ENCODE results near the gene DTNB. TPM values are rescaled to one million over a fixed set of nuclear protein-coding genes. Genes with fewer than 3 reads are reported as not detected.
"Not testable (repeated sequence)": the region's sequence is repeated elsewhere in the genome, so short reads cannot be mapped to it uniquely, and the experiment has no call there.

Gene DTNB
- polyA plus RNA-seq, 5 donors: 25.2 to 29.9 (median 28.2) TPM

GRCh38 chr2:25632396-25632795, 41.0 kb downstream of the DTNB start:
- DNase-seq: no peak

GRCh38 chr2:25624635-25625034, 48.7 kb downstream of the DTNB start:
- DNase-seq: no peak

GRCh38 chr2:25623361-25623760, 50.0 kb downstream of the DTNB start:
- no peak for DNase-seq

- DNase-seq: no peak
Observed at GRCh38 chr2:25620711-25621110, 52.7 kb downstream of the DTNB start.

GRCh38 chr2:25620077-25620476, 53.3 kb downstream of the DTNB start:
- DNase-seq: no peak

- no peak for DNase-seq
Observed at GRCh38 chr2:25619185-25619584, 54.2 kb downstream of the DTNB start.

- no peak for DNase-seq
Observed at GRCh38 chr2:25618676-25619075, 54.7 kb downstream of the DTNB start.

GRCh38 chr2:25617948-25618646, 55.3 kb downstream of the DTNB start:
- DNase-seq: peak in 1 of 2 donors; percentile 14

GRCh38 chr2:25615920-25616319, 57.5 kb downstream of the DTNB start:
- no peak for DNase-seq

- no peak for DNase-seq
Observed at GRCh38 chr2:25615386-25615785, 58.0 kb downstream of the DTNB start.

GRCh38 chr2:25614711-25615110, 58.7 kb downstream of the DTNB start:
- DNase-seq: no peak

GRCh38 chr2:25608718-25609117, 64.7 kb downstream of the DTNB start:
- DNase-seq: no peak

- peak in 1 of 2 donors; percentile 9 for DNase-seq
Observed at GRCh38 chr2:25606892-25607291, 66.5 kb downstream of the DTNB start.

GRCh38 chr2:25602333-25602723, 71.0 kb downstream of the DTNB start:
- no peak for DNase-seq

- not testable (repeated sequence) for DNase-seq
Observed at GRCh38 chr2:25601711-25602332, 71.6 kb downstream of the DTNB start.

- no peak for DNase-seq
Observed at GRCh38 chr2:25598911-25599310, 74.5 kb downstream of the DTNB start.

GRCh38 chr2:25598332-25598731, 75.0 kb downstream of the DTNB start:
- no peak for DNase-seq

- no peak for DNase-seq
Observed at GRCh38 chr2:25597881-25598280, 75.5 kb downstream of the DTNB start.

- no peak for DNase-seq
Observed at GRCh38 chr2:25596516-25597244, 76.7 kb downstream of the DTNB start.

GRCh38 chr2:25595393-25595792, 78.0 kb downstream of the DTNB start:
- DNase-seq: no peak

GRCh38 chr2:25594991-25595390, 78.4 kb downstream of the DTNB start:
- DNase-seq: no peak

GRCh38 chr2:25592766-25593292, 80.5 kb downstream of the DTNB start:
- DNase-seq: no peak
